Mesenchymal stem cell (in vitro differentiated cells and primary cell): Measurements from ENCODE around the gene DPYD.

ENCODE experiments used
- DNase-seq: peaks from one replicate; pipeline ENCODE4 v3.0.0-alpha.2; 2013
- H2AFZ ChIP-seq: one replicate; pipeline ENCODE4 v1.6.1; 2013; ENCODE audit warnings: low read depth, mild to moderate bottlenecking, control low read depth, inconsistent platforms, low read length, moderate library complexity
- H2AK5ac ChIP-seq: 2 replicates; pipeline ENCODE4 v1.6.1; 2013; ENCODE audit warnings: low read length, moderate library complexity, mild to moderate bottlenecking, inconsistent platforms; ENCODE audit not compliant: severe bottlenecking
- H2BK120ac ChIP-seq: one replicate; pipeline ENCODE4 v1.6.1; 2013; ENCODE audit warnings: low read depth, mild to moderate bottlenecking, inconsistent platforms, low read length, moderate library complexity
- H2BK12ac ChIP-seq, 2 experiments: one replicate each; pipeline ENCODE4 v1.6.1; 2013; ENCODE audit warnings: inconsistent platforms in 2 of 2, low read length in 2 of 2, mild to moderate bottlenecking in 2 of 2, moderate library complexity in 2 of 2, control low read depth in 1 of 2
- H2BK15ac ChIP-seq: one replicate; pipeline ENCODE4 v1.6.1; 2013; ENCODE audit warnings: mild to moderate bottlenecking, low read depth, inconsistent platforms; ENCODE audit not compliant: poor library complexity, severe bottlenecking
- H2BK5ac ChIP-seq: 2 replicates; pipeline ENCODE4 v1.6.1; 2013; ENCODE audit warnings: low read depth, mild to moderate bottlenecking, low read length, control low read depth, inconsistent platforms; ENCODE audit not compliant: poor library complexity, severe bottlenecking
- H3K14ac ChIP-seq, 2 experiments: one replicate each; pipeline ENCODE4 v1.6.1; 2013; ENCODE audit warnings: inconsistent platforms in 2 of 2, low read length in 2 of 2, control low read depth in 1 of 2, mild to moderate bottlenecking in 1 of 2, moderate library complexity in 1 of 2
- H3K18ac ChIP-seq, 2 experiments: one replicate each; pipeline ENCODE4 v1.6.1; 2013; ENCODE audit warnings: inconsistent platforms in 2 of 2, low read length in 2 of 2, control low read depth in 1 of 2, low read depth in 1 of 2, mild to moderate bottlenecking in 1 of 2
- H3K23ac ChIP-seq, 2 experiments: one replicate each; pipeline ENCODE4 v1.6.1; 2013; ENCODE audit warnings: inconsistent platforms in 2 of 2, low read length in 2 of 2, mild to moderate bottlenecking in 2 of 2, moderate library complexity in 2 of 2, control low read depth in 1 of 2
- H3K27ac ChIP-seq: 2 replicates; pipeline ENCODE4 v1.5.1; 2013; ENCODE audit warnings: mild to moderate bottlenecking, moderate library complexity, low read length, control low read depth, inconsistent platforms; ENCODE audit not compliant: poor library complexity, severe bottlenecking
- H3K27me3 ChIP-seq, 2 experiments: 2 replicates each; pipeline versions ENCODE4 v1.6.1 to v1.7.0; 2013; ENCODE audit warnings: low read length in 2 of 2, mild to moderate bottlenecking in 2 of 2, moderate library complexity in 2 of 2, control low read depth in 1 of 2, inconsistent platforms in 1 of 2; ENCODE audit not compliant: control insufficient read depth in 1 of 2, insufficient read depth in 1 of 2
- H3K36me3 ChIP-seq, 2 experiments: 2 replicates each; pipeline versions ENCODE4 v1.6.1 to v1.7.0; 2013; ENCODE audit warnings: low read length in 2 of 2, control low read depth in 1 of 2, inconsistent platforms in 1 of 2, low read depth in 1 of 2, mild to moderate bottlenecking in 1 of 2; ENCODE audit not compliant: insufficient read depth in 2 of 2, control insufficient read depth in 1 of 2
- H3K4ac ChIP-seq, 2 experiments: one replicate each; pipeline ENCODE4 v1.6.1; 2013; ENCODE audit warnings: inconsistent platforms in 2 of 2, low read length in 2 of 2, mild to moderate bottlenecking in 2 of 2, moderate library complexity in 2 of 2, control low read depth in 1 of 2, low read depth in 1 of 2
- H3K4me1 ChIP-seq: 2 replicates; pipeline ENCODE4 v1.6.1; 2013; ENCODE audit warnings: low read depth, low read length, control low read depth; ENCODE audit not compliant: control insufficient read depth, insufficient read depth
- H3K4me2 ChIP-seq: 2 replicates; pipeline ENCODE4 v1.6.1; 2013; ENCODE audit warnings: low read length, mild to moderate bottlenecking, inconsistent platforms; ENCODE audit not compliant: poor library complexity, severe bottlenecking
- H3K4me3 ChIP-seq, 2 experiments: 2 replicates each; pipeline versions ENCODE4 v1.5.1 to v1.7.0; 2013; ENCODE audit warnings: low read length in 2 of 2, mild to moderate bottlenecking in 2 of 2, control low read depth in 1 of 2, low read depth in 1 of 2; ENCODE audit not compliant: insufficient read depth in 1 of 2
- H3K79me1 ChIP-seq: replicated peaks from 2 replicates; pipeline ENCODE4 v1.6.1; 2013; ENCODE audit warnings: mild to moderate bottlenecking, control low read depth, low read length, inconsistent platforms; ENCODE audit not compliant: poor library complexity, severe bottlenecking
- H3K9ac ChIP-seq: 2 replicates; pipeline ENCODE4 v1.7.0; 2013; ENCODE audit warnings: mild to moderate bottlenecking, low read length, moderate library complexity
- H3K9me3 ChIP-seq: 2 replicates; pipeline ENCODE4 v1.7.0; 2013; ENCODE audit warnings: mild to moderate bottlenecking, low read length; ENCODE audit not compliant: control insufficient read depth
- H4K8ac ChIP-seq: one replicate; pipeline ENCODE4 v1.6.1; 2013; ENCODE audit warnings: inconsistent platforms, mild to moderate bottlenecking, low read length, moderate library complexity
- H4K91ac ChIP-seq: one replicate; pipeline ENCODE4 v1.6.1; 2013; ENCODE audit warnings: mild to moderate bottlenecking, low read length, inconsistent platforms
- WGBS: methylation state at CpG from one replicate; pipeline ENCODE4 v1.1.7; 2013; ENCODE audit warnings: mixed read lengths; 5-methylcytosine and 5-hydroxymethylcytosine counted together

The DPYD gene

GRCh38 chr1:97693601-97694000, 227.2 kb downstream of the DPYD start:
- no peak overlapping the region for H4K8ac ChIP-seq
- no peak for DNase-seq
- no peaks in the 10 kb centered on the region for H3K4me1 ChIP-seq
- H3K4ac ChIP-seq: no peak overlapping the region
- no peak overlapping the region for H3K23ac ChIP-seq
- H2BK12ac ChIP-seq: no peak overlapping the region
- no peak overlapping the region for H3K27ac ChIP-seq
- no peaks in the 10 kb centered on the region for H3K9me3 ChIP-seq
- no peak overlapping the region for H4K91ac ChIP-seq
- no peak overlapping the region for H3K4me3 ChIP-seq
- H2AFZ ChIP-seq: no peak overlapping the region
- no peak overlapping the region for H3K4me2 ChIP-seq
- no peak overlapping the region for H2BK120ac ChIP-seq
- WGBS: 88% methylated on average over 1 of the region's 1 CpG
- H3K27me3 ChIP-seq: no peaks in the 10 kb centered on the region
- H3K79me1 ChIP-seq: no peaks in the 10 kb centered on the region
- H3K9ac ChIP-seq: no peak overlapping the region
- no peak overlapping the region for H2BK5ac ChIP-seq
- H3K36me3 ChIP-seq: peaks cover 0 to 11% of the 10 kb centered on the region in 2 experiments
- H3K14ac ChIP-seq: no peak overlapping the region
- H2BK15ac ChIP-seq: no peak overlapping the region
- no peak overlapping the region for H2AK5ac ChIP-seq
- H3K18ac ChIP-seq: no peak overlapping the region

GRCh38 chr1:97691325-97691724, 229.5 kb downstream of the DPYD start:
- Histone ChIP-seq H3K27me3 (no peaks in the 10 kb centered on the region), H2BK12ac (no peak overlapping the region), H2BK120ac (no peak overlapping the region), H3K79me1 (no peaks in the 10 kb centered on the region), H3K23ac (no peak overlapping the region), H2AFZ (no peak overlapping the region), H4K91ac (no peak overlapping the region), H3K36me3 (peaks cover 0 to 11% of the 10 kb centered on the region in 2 experiments), H3K18ac (no peak overlapping the region), H3K27ac (no peak overlapping the region), H3K4ac (no peak overlapping the region), H3K4me1 (no peaks in the 10 kb centered on the region), H3K4me3 (no peak overlapping the region), H3K14ac (no peak overlapping the region), H3K9me3 (no peaks in the 10 kb centered on the region), H3K9ac (no peak overlapping the region), H3K4me2 (no peak overlapping the region), H2BK5ac (no peak overlapping the region), H2AK5ac (no peak overlapping the region), H2BK15ac (no peak overlapping the region), H4K8ac (no peak overlapping the region)
- no peak for DNase-seq

- WGBS: 85% methylated on average over 2 of the region's 2 CpGs
- H2BK12ac ChIP-seq: no peak overlapping the region
- H3K23ac ChIP-seq: no peak overlapping the region
- peaks cover 0 to 21% of the 10 kb centered on the region in 2 experiments for H3K36me3 ChIP-seq
- H2BK120ac ChIP-seq: no peak overlapping the region
- no peaks in the 10 kb centered on the region for H3K9me3 ChIP-seq
- H3K4me3 ChIP-seq: no peak overlapping the region
- H3K4me2 ChIP-seq: no peak overlapping the region
- no peak for DNase-seq
- no peak overlapping the region for H3K4ac ChIP-seq
- no peak overlapping the region for H3K9ac ChIP-seq
- H3K4me1 ChIP-seq: no peaks in the 10 kb centered on the region
- no peak overlapping the region for H4K8ac ChIP-seq
- no peak overlapping the region for H3K14ac ChIP-seq
- no peak overlapping the region for H4K91ac ChIP-seq
- no peak overlapping the region for H2BK5ac ChIP-seq
- H2AFZ ChIP-seq: no peak overlapping the region
- no peak overlapping the region for H2AK5ac ChIP-seq
- H3K27me3 ChIP-seq: no peaks in the 10 kb centered on the region
- H2BK15ac ChIP-seq: no peak overlapping the region
- no peak overlapping the region for H3K27ac ChIP-seq
- no peak overlapping the region for H3K18ac ChIP-seq
- H3K79me1 ChIP-seq: no peaks in the 10 kb centered on the region
Measured at GRCh38 chr1:97685360-97685759, 235.5 kb downstream of the DPYD start.

- Histone ChIP-seq H4K8ac (no peak overlapping the region), H3K27ac (no peak overlapping the region), H4K91ac (no peak overlapping the region), H3K4ac (no peak overlapping the region), H3K4me3 (no peak overlapping the region), H2BK5ac (no peak overlapping the region), H3K23ac (no peak overlapping the region), H3K9me3 (no peaks in the 10 kb centered on the region), H3K4me2 (no peak overlapping the region), H2AK5ac (no peak overlapping the region), H2BK15ac (no peak overlapping the region), H2AFZ (no peak overlapping the region), H3K79me1 (no peaks in the 10 kb centered on the region), H2BK120ac (no peak overlapping the region), H3K18ac (no peak overlapping the region), H3K4me1 (no peaks in the 10 kb centered on the region), H3K14ac (no peak overlapping the region), H3K36me3 (peaks cover 0 to 55% of the 10 kb centered on the region in 2 experiments), H2BK12ac (no peak overlapping the region), H3K27me3 (no peaks in the 10 kb centered on the region), H3K9ac (no peak overlapping the region)
- DNase-seq: no peak
Measured at GRCh38 chr1:97680894-97681293, 239.9 kb downstream of the DPYD start.
